ENCODE measurements around the gene ABCB11. TPM values are rescaled to one million over a fixed set of nuclear protein-coding genes. Genes with fewer than 3 reads are reported as not detected.

ABCB11 gene
- total and polyA plus RNA-seq, 10 of the 15 experiments (the other 5 are each of a cell fraction or from before 2014, with no cell fraction given) = not detected

DNA sequence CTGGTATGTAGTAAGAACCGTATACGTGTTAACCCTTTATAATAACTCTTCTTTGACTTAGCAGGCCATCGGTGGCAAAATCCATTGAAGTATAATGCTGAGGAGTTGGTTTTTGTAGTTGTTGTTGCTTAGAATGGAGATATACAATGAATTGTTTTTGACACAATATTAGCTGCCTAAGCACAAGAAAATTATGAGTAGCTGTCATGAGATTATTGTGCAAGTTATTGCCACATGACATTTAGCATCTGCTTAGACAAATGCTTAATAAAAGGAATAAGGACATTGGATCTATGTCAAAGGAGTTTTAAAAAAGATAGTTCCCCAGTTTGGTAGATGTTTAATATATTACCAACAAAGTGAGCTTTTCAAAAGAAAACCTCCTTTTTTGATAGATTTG is 59.9 kb downstream of the ABCB11 start (continued):
- TF ChIP-seq, protein P1, sequence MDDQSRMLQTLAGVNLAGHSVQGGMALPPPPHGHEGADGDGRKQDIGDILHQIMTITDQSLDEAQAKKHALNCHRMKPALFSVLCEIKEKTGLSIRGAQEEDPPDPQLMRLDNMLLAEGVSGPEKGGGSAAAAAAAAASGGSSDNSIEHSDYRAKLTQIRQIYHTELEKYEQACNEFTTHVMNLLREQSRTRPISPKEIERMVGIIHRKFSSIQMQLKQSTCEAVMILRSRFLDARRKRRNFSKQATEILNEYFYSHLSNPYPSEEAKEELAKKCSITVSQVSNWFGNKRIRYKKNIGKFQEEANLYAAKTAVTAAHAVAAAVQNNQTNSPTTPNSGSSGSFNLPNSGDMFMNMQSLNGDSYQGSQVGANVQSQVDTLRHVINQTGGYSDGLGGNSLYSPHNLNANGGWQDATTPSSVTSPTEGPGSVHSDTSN (IDR thresholded peaks at IDR 0.05; ENCODE audit: insufficient replicate concordance, low read depth, low read length) = no peak
- TF ChIP-seq SMAD1 (IDR thresholded peaks at IDR 0.05; ENCODE audit: low read depth, partially characterized antibody) (no peak), STAT1 (conservative IDR thresholded peaks at IDR 0.05) (no peak)

DNA sequence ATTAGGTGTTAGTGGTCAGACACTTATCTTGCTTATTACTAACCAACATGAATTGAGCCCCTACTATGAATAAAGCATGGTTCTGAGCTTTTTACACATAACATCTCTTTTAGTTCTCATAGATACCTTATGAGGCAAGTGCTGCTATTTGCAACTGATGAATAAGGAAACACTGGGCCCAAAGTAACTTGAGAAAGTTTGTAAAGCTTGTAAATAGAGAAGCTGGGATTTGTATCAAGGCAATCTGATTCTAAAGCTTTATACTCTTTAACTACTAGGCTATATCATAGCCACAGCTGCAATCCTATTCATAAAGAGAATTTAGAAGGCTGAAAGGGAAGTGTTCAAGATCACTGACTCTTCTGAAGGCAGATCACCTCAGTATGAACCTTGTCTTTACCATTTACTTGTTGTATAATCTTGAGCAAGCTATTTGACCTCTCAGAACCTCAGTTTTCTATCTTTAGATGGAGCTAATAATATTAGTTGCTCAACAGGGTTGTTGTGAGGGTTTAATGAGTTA is 60.4 kb downstream of the ABCB11 start:
- H4K20me1 ChIP-seq (ENCODE audit: control insufficient read depth, insufficient read depth) = no peaks in the 10 kb centered on the region
- BruUV-seq (replicated peaks) = no TSS peak
- SMC1A ChIA-PET (ENCODE audit: uncharacterized antibody, unreplicated experiment) = interaction anchor here (1.2 kb wide), 2 partner anchors 9 to 171 kb away, joined by 3 to 4 read pairs; no protein-coding TSS in a partner anchor
- no peak overlapping the region for H3K4me2 ChIP-seq (ENCODE audit: control insufficient read depth, insufficient read depth)
- in situ Hi-C loops (cut with MboI) (no loop called here), intact Hi-C loops (cut with micrococcal nuclease; ENCODE audit: unreplicated experiment) (no loop called here)
- ATAC-seq (no peak), DNase-seq (ENCODE audit: low read depth, low spot score) (no peak), FAIRE-seq (no peak)
- no peaks in the 10 kb centered on the region for H3K27me3 ChIP-seq (replicated peaks in 1 of 2; ENCODE audit: control insufficient read depth in 2 of 2, insufficient read depth in 2 of 2, low read length in 1 of 2)
- H3K9me3 ChIP-seq (replicated peaks; ENCODE audit: control insufficient read depth, insufficient read depth, low read length) = no peaks in the 10 kb centered on the region
- H3K36me3 ChIP-seq (ENCODE audit: control insufficient read depth in 2 of 2, insufficient read depth in 2 of 2, low read length in 1 of 2) = no peaks in the 10 kb centered on the region
- RAD21 ChIA-PET (ENCODE audit: unreplicated experiment) = no interaction called here
- no peaks in the 10 kb centered on the region for H3K79me2 ChIP-seq (ENCODE audit: control insufficient read depth, insufficient read depth, low read length)
- POLR2A ChIA-PET = interaction anchor here (0.5 kb wide), 1 partner anchor 69 kb away, joined by 4 read pairs; no protein-coding TSS in a partner anchor
- no peak overlapping the region for H3K27ac ChIP-seq (ENCODE audit: control insufficient read depth, insufficient read depth)
- no peak overlapping the region for H3K9ac ChIP-seq (ENCODE audit: control insufficient read depth, insufficient read depth, low read length)
- H3K4me3 ChIP-seq = no peak overlapping the region
- H2AFZ ChIP-seq (ENCODE audit: control insufficient read depth, low read depth, low read length) = no peak overlapping the region
- no peak for TF ChIP-seq ESRRA (IDR thresholded peaks at IDR 0.05; ENCODE audit: low read length)
- no peaks in the 10 kb centered on the region for H3K4me1 ChIP-seq (ENCODE audit: control insufficient read depth, insufficient read depth, low read length)
- CTCF ChIA-PET = interaction anchor here (1.0 to 2.6 kb wide), 5 partner anchors 10 to 161 kb away, joined by 3 to 17 read pairs (median 4); no protein-coding TSS in a partner anchor

Measured in GM12878 (cell line).